Measurements from ENCODE around the gene TMEM151A.
"Not testable (repeated sequence)": the region's sequence is repeated elsewhere in the genome, so short reads cannot be mapped to it uniquely, and the experiment has no call there.

TMEM151A gene

DNA sequence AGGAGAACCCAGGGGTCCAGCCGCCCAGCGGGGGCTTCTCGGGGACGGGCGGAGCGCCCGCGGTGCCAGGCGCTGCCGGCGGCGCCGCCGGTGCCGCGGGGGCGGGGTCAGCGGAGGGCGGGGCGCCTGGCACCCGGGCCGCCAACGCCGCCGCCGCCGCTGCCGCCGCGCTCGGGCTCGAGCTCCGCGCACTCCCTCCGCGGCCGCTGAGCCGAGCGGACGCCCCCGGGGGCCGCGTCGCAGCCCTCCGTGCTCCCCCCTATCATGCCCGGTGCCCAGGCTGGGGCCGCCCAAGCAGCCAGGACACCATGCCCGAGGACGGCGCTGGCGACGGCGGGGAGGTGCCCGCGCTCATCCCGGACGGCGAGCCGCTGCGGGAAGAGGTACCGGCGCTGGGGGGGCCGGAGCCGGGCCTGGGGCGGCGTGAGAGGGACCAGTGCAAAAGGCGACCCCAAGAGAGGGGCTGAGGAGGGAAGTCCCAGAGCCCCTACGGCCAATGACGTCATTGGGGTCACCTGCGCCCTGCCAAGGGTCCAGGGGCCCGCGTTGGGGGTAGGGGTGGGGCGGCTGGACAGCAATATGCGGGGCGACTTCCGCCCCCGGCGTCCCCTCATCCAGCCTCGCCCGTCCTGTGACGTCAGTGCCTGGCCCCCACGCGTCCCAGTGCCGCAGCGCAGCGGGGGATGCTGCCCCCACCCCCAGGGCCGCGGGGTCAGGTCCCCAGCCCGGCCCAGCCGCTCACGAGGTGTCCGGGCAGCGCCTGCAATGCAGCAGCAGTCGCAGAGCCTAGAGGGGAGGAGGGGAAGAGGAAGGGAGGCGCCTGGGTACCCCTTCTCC is at the start of gene TMEM151A:
TSS of gene TMEM151A (plus strand) at position 189 of the 837 bp plus-strand sequence. CDS start at position 309, 120 bp downstream.
- no peak for DNase-seq

DNA sequence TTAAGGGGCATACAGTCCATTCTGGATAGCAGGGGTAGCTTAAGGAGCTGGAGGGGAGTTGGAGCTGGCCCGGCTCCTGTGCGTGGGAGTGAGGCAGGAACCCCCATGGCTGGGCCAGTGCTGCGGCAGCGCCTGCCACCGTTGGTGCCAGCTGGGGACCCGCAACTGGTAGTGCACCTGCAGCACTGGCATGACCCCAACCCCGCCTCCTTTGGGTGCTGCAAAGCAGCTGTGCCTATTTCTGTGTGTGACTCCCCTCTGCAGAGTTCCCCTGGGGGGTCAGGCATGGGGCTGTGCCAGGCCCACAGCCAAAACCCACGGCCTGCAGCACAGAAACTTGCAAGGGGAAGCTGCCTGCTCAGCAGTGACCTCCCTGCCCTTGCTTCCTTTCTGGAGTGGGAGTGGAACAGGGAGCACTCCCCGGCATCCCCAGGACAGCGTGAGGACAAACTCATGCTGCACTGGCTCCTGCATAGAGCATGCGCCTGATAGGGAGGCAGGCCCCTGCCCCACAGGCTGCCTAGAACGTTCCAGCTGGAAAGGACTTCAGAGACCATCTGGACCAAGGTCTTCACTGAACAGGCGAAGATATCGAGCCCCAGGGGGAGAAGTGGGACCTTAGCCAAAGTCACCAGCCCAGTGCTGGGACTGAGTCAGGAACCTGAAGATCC is 49.5 kb upstream of the TMEM151A start:
- no peak for DNase-seq

DNA sequence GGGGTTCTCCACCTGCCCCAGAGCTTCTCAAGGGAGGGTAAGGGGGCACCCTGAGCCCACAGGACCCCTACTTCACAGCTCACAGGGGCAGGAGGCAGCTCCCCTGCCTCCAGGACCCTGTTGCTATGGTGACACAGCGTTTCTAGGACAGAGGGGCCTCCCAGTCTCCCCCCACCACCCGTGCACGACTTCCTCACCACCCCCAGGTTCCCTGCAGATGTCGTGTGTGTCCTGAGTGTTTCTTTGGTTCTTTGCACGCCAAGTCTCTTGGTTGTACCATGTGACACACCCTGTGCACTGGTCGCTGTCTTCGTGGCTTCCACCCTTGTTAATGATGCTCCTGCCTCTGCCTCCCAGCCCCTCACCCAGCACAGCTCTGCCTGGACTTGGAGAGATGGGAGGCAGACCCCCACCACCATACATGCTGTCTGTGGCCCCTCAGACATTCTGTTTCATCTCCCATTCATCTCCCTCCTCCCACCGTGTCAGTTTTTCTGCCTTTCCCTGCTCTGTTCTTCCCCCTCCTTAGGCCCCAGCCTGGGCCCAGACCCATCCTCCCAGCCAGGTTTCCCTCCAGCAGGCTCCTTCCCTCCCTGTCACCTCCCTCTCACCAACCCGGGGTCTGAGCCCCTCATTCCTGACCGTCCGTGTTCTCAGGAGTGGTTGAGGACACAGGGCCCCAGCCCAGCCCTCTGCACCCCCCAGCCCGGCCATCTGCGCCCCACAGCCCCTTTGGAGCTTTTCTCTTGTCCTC is 47.7 kb upstream of the TMEM151A start:
- DNase-seq = no peak

DNA sequence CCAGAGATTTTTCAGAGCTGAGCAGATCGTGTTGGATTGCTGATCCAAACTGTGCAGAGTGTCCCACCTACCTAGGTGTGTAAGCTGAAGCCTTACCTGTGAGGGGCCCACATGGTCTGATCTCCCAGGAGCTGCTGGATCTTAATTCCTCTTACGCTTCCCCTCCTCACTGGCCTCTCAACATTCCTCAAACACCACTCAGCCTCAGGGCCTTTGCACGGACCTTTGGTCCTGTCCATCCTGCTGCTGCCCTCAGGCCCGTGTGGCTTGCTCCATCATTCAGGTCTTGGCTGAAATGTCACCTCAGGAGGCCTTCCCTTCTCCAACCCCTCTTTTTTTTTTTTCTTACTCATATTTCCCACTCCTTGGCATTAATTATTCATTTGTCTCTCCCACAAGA is 44.4 kb upstream of the TMEM151A start:
- no peak for DNase-seq

DNA sequence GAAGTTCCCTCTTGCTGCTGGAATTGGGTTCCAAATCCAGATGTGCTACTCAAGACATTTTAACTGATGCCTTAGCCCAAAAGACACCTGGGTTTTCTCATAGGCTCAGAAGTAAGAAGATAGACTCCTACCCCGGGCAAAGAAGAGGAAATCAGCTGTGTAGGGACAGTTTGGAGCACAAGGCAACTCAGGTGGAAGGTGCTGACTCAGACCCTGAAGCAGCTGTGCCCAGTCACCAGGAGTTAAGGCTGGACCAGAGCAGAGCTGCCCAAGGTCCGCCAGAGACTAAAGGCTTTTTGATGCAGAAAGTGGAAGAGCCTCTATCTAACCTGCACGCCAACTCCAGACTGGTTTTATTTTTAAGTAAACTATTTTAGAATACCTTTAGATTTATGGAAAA is 43.9 kb upstream of the TMEM151A start:
- no peak for DNase-seq

DNA sequence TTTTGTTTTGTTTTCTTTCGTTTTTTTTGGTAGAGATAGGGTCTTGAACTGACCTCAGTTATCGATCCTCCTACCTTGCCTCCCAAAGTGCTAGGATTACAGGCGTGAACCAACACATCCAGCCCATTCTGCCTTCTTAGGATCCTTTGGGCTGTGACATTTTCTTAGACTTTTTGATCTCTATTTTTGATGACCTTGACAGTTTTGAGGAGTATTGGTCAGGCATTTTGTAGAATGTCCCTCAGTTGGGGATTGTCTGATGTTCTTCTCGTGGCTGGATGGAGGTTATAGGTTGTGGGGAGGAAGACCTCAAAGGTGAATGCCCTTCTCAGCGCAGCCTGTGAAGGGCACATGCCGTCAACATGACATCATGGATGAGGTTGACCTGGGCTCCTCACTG is 42.8 kb upstream of the TMEM151A start:
- no peak for DNase-seq

DNA sequence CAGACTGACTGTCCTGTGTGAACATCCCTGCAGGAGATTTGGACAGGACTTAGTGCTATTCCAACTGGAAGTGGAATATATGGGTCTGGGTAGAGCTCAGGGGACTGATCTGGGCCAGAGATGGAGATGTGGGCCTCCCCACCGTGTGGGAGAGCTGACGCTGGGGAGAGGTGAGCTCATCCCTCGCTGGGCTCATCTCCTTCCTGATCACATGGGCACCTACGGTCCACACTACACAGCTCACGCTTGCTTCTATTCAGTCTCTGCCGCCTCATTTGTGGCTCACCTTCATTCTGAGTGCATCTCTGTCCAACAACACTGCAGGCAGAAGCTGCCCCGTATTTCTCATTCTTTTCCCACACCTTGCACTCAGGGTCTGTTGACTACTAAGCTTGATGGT is 39.9 kb upstream of the TMEM151A start:
- DNase-seq = no peak

DNA sequence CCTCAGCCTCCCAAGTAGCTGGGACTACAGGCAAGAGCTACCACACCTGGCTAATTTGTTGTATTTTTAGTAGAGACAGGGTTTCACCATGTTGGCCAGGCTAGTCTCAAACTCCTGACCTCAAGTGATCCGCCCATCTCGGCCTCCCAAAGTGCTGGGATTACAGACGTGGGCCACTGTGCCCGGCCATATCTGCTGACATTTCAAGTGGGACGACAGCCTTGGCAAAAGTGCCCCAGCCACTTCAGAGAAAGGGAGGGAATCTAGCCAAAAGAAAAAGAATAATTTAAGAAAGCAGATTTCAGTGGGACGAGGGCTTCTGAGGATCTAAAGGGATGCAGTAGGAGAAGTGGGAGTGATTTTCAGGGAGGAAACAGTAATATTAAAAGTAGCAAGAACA is 38.6 kb upstream of the TMEM151A start:
- DNase-seq = not testable (repeated sequence)

DNA sequence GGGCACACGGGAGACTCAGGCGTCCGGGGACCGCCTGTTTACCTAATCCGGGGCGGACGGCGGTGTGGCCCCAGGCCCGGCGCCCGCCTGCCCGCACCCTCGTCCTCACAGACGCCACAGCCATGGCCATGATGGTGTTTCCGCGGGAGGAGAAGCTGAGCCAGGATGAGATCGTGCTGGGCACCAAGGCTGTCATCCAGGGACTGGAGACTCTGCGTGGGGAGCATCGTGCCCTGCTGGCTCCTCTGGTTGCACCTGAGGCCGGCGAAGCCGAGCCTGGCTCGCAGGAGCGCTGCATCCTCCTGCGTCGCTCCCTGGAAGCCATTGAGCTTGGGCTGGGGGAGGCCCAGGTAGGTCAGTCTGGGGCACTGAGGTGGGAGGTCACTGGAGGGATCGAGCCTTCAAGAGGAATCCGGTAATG is 33.2 kb upstream of the TMEM151A start:
- DNase-seq = no peak

DNA sequence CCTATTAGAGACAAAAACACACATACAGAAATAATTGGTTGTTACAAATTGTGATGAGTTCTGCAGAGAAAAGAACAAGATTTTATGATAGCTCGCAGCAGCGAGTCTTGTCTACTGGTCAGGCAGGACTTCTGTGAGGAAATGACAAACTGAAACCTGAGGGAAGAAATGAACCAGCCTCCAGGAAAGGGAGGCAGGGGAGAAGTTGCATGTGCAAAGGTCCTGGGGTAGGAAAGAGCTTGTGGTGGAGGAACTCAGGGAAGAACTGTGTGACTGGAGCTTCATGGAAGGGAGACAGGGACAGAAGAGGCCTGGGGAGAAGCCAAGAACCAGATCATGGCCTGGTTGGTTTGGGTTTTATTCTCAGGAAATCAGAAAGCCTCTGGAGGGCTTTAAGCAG is 32.5 kb upstream of the TMEM151A start:
- no peak for DNase-seq

DNA sequence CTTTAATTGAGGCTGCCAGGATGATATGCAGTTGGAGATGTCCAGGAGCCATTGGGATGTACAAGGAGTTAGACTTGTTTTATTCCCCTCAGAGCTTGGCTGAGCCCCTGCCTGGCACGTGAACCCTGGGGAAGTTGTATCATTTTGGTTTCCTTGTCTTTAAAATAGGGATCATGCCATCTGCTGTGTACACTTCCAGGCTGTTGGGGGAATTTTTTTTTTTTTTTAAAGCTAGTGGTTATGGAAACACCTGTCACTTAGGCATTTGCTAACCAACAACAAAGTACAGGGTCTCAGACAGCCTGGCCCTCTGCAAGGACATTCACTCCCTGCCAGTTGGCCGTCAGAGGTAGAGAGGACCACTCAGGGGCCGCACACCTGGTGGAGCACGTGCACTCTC is 31.7 kb upstream of the TMEM151A start:
- DNase-seq = no peak

DNA sequence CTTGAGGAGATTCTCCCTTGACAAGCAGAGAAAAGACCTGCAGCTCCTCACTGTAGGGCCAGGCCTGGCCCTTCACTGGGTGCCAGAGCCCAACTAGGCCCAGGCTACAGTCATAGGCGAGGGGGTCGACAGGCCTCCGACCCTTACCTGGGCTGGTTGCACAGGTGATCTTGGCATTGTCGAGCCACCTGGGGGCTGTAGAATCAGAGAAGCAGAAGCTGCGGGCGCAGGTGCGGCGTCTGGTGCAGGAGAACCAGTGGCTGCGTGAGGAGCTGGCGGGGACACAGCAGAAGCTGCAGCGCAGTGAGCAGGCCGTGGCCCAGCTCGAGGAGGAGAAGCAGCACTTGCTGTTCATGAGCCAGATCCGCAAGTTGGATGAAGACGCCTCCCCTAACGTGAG is 30.1 kb upstream of the TMEM151A start:
- no peak for DNase-seq

DNA sequence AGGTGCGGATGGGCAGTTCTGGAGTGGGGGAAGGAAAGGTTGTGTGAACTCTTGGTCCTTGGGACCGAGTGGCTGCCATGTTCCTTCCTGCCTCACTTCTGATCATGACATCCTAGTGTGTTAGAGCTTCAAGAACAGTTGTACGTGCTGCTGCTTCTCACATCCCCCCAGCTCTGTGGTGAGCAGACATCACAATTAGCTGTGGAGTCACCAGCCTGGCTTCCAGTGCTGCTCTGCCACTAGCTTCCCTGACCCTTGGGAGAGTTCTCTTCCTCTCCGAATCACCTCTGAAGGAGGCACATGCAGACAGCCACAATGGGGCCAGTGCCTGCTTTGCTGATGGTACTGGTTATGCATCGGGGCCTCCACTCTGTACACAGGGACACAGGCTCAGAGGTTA is 29.5 kb upstream of the TMEM151A start:
- no peak for DNase-seq

DNA sequence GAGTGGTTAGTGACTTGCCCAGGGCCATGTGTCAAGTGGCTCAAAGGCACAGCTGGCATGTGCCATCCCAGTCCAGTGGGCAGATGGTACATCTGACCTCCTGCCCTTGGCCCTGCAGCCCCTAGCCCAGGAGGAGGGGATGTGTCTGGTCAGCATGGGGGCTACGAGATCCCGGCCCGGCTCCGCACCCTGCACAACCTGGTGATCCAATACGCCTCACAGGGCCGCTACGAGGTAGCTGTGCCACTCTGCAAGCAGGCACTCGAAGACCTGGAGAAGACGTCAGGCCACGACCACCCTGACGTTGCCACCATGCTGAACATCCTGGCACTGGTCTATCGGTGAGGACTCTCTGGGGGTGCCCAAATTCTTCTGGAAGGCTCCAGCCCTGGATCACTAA is 29.0 kb upstream of the TMEM151A start:
- no peak for DNase-seq

DNA sequence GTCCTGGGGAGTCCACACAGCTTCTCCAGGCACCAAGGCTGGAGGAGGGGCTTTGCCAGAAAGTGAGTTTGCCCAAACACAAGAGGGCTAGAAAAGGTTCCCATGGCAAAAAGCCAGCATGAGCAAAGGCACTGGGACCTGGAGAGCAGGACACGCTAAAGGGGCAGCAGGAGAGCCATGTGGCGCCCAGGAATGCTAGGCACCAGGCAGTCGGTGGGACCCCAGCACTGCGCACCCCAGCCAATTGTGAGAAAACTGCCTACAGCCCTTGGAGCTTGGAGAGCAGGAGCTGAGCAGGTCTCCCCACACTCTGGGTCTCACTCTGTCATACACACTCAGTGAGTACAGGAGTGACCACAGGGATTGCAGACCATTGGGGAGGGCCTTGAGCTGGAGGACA is 28.5 kb upstream of the TMEM151A start:
- no peak for DNase-seq

DNA sequence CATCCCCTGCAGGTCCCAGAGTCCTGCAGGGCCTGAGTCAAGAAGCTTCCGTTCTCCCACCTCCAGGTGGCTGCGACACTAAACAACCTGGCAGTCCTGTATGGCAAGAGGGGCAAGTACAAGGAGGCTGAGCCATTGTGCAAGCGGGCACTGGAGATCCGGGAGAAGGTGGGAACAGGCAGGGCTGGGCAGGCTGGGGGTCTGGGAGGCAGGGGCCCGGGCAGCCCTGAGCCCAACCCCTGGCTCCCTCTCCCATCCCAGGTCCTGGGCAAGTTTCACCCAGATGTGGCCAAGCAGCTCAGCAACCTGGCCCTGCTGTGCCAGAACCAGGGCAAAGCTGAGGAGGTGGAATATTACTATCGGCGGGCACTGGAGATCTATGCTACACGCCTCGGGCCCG is 27.9 kb upstream of the TMEM151A start:
- no peak for DNase-seq

DNA sequence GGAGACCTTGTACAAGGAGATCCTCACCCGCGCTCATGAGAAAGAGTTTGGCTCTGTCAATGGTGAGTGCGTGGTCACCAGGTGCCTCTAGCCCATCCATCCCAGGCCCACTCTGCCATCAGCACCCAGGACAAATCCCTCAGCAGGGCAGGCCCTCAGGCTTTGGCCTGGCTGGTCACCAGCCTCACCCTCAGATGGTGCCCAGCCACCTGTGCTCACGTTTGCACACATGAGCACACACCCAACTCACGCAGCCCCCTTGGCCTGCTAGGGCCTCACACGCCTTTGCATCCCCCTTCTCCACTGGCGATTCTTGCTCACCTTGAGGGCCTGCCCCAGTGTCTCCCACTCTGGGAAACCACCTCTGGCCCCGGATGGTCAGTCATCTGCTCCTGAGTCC is 27.3 kb upstream of the TMEM151A start:
- no peak for DNase-seq

DNA sequence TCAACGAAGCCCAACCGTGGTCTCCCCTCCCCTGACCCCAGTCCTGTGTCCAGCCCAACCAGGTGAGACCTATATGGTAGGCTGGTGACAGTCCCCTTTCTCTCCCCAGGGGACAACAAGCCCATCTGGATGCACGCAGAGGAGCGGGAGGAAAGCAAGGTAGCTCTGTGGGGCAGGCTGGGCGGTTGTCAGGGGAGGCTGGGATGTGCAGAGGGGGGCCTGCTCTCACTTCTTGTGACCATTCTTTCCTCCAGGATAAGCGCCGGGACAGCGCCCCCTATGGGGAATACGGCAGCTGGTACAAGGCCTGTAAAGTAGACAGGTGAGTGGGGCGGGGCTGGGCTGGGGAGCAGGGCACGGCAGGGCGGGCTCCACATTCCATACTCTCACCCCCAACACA is 26.8 kb upstream of the TMEM151A start:
- DNase-seq = no peak

DNA sequence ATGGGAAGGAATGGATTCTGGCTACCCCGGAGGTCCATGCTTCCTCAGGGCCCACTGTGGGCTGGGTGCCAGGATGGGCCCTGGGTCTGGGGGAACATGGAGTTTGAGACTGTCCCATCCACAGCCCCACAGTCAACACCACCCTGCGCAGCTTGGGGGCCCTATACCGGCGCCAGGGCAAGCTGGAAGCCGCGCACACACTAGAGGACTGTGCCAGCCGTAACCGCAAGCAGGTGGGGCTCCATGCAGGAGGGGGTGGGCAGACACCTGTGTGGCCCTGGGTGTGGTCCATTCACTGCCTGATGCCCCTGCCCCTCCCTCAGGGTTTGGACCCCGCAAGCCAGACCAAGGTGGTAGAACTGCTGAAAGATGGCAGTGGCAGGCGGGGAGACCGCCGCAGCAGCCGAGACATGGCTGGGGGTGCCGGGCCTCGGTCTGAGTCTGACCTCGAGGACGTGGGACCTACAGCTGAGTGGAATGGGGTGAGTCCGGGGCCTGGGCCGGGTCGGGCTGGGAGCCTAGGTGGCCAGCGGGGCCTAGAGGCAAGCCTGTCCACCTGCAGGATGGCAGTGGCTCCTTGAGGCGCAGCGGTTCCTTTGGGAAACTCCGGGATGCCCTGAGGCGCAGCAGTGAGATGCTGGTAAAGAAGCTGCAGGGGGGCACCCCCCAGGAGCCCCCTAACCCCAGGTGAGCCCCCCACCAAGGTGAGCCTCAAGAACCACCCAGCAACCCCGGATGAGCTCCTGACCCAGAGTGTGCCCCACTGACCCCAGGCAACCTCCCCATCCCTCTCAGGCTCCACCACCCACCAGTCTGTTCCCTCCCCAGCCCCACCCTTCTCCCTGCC is 25.9 kb upstream of the TMEM151A start:
- DNase-seq = no peak

DNA sequence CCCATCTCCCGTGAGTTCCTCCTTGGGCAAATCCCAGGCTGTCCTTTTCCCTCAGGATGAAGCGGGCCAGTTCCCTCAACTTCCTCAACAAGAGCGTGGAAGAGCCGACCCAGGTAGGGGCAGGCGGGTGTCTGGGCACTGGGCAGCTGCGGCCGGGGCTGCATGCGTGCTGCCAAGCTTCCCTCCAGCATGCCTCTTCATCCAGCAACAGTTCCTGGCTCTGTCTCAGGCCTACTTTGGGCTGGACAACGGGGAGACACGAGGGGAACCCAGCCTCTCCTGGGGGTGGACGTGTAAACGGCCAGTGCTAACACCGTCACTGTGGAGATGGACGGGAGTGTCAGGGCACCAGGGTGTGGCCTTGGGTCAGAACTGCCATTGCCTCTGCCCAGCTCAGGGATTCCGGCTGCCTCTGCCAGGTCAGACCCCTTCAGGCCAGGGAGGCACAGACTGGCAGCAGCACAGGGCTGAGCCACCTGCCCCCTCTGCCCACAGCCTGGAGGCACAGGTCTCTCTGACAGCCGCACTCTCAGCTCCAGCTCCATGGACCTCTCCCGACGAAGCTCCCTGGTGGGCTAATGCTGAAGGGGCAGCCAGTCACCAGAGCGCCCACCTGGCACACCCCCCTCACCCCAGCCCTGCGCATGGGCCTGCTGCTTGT is 25.2 kb upstream of the TMEM151A start:
- DNase-seq = no peak

DNA sequence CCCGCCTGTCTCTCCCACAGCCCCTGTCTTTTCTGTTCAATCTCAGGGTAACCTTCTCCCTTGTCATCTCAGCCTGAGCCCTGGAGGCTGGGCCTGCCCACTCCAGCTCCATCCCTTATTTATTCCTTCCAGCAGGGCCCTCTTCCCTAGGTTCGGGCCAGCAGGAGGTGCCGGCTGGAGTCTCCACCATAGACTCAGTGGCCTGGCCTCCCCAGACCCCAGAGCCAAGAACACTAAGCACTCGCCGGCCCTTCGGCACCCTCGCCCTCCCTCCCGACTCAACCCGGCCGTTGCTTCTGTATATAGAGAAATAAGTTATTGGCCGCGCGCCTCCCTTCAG is 24.7 kb upstream of the TMEM151A start:
- no peak for DNase-seq
